GM12878 (cell line): ENCODE data around the gene BACE2.

ENCODE experiments used
- CHD1 ChIP-seq: IDR thresholded peaks from 2 replicates; pipeline ENCODE4 v1.6.1; 2012; ENCODE audit warnings: low read depth, low read length, improper control_type of control experiment
- E2F8 ChIP-seq: fragments of 450-650 bp; IDR thresholded peaks from 2 replicates; pipeline ENCODE4 v1.6.1; 2018; ENCODE audit warnings: mild to moderate bottlenecking, low read depth, moderate library complexity; ENCODE audit not compliant: partially characterized antibody
- EZH2 ChIP-seq: IDR thresholded peaks from 2 replicates; pipeline ENCODE4 v1.6.1; 2012; ENCODE audit warnings: low read depth, mild to moderate bottlenecking, control low read depth, inconsistent platforms, low read length, borderline replicate concordance; ENCODE audit not compliant: control insufficient read depth
- FOXK2 ChIP-seq: fragments of 450-650 bp; IDR thresholded peaks from 2 replicates; pipeline ENCODE4 v1.6.1; 2017; ENCODE audit warnings: mild to moderate bottlenecking, moderate library complexity
- HCFC1 ChIP-seq: fragments of 150-350 bp; IDR thresholded peaks from 2 replicates; pipeline ENCODE4 v1.6.1; 2014; ENCODE audit warnings: low read length
- HDAC2 ChIP-seq: fragments of 200-600 bp; sonication (generic); IDR thresholded peaks from 2 replicates; pipeline ENCODE4 v1.6.1; 2017
- MEF2A ChIP-seq: IDR thresholded peaks from 2 replicates; pipeline ENCODE4 v1.6.1; 2011; ENCODE audit warnings: low read depth, mild to moderate bottlenecking, low read length, moderate library complexity; ENCODE audit not compliant: insufficient read depth
- POLR2A ChIP-seq: IDR thresholded peaks from 2 replicates; pipeline ENCODE4 v1.6.1; 2011; ENCODE audit warnings: low read depth, mild to moderate bottlenecking, low read length
- POLR2AphosphoS5 ChIP-seq: IDR thresholded peaks from 2 replicates; pipeline ENCODE4 v1.6.1; 2011; ENCODE audit warnings: mild to moderate bottlenecking, low read length, inconsistent platforms
- RAD21 ChIP-seq: IDR thresholded peaks from 2 replicates; pipeline ENCODE4 v1.6.1; 2011; ENCODE audit warnings: mild to moderate bottlenecking, low read depth, low read length, moderate library complexity; ENCODE audit not compliant: insufficient read depth
- REST ChIP-seq: IDR thresholded peaks from 2 replicates; pipeline ENCODE4 v1.6.1; 2012; ENCODE audit warnings: mild to moderate bottlenecking, low read depth, low read length

DNA sequence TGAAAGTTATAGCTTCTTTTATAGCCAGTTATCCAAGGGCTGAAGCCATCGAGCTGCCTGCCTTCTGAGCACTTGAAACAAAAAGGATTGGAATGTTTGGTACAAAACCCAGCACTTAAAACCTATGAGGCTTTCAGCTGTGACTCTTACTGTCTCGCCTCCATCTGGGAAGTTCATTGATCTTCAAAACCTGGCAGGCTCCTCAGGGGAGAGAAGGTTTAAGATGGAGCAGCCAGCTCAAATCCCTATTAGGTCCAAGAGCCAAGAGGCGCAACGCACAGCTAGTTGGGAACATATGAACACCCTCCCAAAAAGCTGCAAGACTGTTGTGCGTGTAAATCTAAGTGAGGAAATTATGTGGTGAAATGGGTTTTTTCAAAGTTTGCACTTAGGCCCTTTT lies 33.4 kb downstream of the BACE2 start:
- TF ChIP-seq MEF2A (no peak), HCFC1 (no peak), EZH2 (no peak), HDAC2 (no peak), E2F8 (no peak), RAD21 (no peak), CHD1 (no peak), FOXK2 (no peak), POLR2AphosphoS5 (no peak), REST (no peak), POLR2A (no peak)
